ENCODE results near the gene CLDN24.

- TF ChIP-seq CTCF (IDR thresholded peaks at IDR 0.05) = no peak
- no peak for TF ChIP-seq EZH2phosphoT487 (IDR thresholded peaks at IDR 0.05)
These were observed 20.6 kb upstream of the CLDN24 start for GRCh38 chr4:183342541-183343533.
